Endodermal cell (in vitro differentiated cells): ENCODE data around the gene ZBTB47. TPM values are rescaled to one million over a fixed set of nuclear protein-coding genes. Genes with fewer than 3 reads are reported as not detected.

ENCODE experiments used
- DNase-seq: peaks from one replicate; pipeline ENCODE4 v3.0.0-alpha.2; 2017
- H3K27ac ChIP-seq: 2 replicates; pipeline ENCODE4 v1.5.1; 2013; ENCODE audit warnings: mild to moderate bottlenecking, low read depth, low read length, moderate library complexity
- H3K27me3 ChIP-seq: 2 replicates; pipeline ENCODE4 v1.6.1; 2013; ENCODE audit warnings: mild to moderate bottlenecking, low read length, moderate library complexity; ENCODE audit not compliant: insufficient read depth, control insufficient read depth, poor library complexity, severe bottlenecking
- H3K36me3 ChIP-seq: 2 replicates; pipeline ENCODE4 v1.7.0; 2013; ENCODE audit warnings: mild to moderate bottlenecking, low read length, moderate library complexity; ENCODE audit not compliant: control insufficient read depth, insufficient read depth
- H3K4me1 ChIP-seq: one replicate; pipeline ENCODE4 v1.7.0; 2013; ENCODE audit warnings: low read length; ENCODE audit not compliant: control insufficient read depth, insufficient read depth
- H3K4me3 ChIP-seq: 2 replicates; pipeline ENCODE4 v1.5.1; 2013; ENCODE audit warnings: mild to moderate bottlenecking, low read length, moderate library complexity
- H3K9ac ChIP-seq: 2 replicates; pipeline ENCODE4 v1.6.1; 2013; ENCODE audit warnings: mild to moderate bottlenecking, low read length, moderate library complexity; ENCODE audit not compliant: poor library complexity, severe bottlenecking; ENCODE audit errors: extremely low read depth
- H3K9me3 ChIP-seq: 2 replicates; pipeline ENCODE4 v1.6.1; 2013; ENCODE audit warnings: mild to moderate bottlenecking, low read length, moderate library complexity; ENCODE audit not compliant: control insufficient read depth
- H3K27ac Mint-ChIP-seq: 2 replicates; pipeline ENCODE4 v1.8.0; 2020; ENCODE audit warnings: mixed read lengths
- H3K27me3 Mint-ChIP-seq: 2 replicates; pipeline ENCODE4 v1.8.0; 2021; ENCODE audit warnings: mild to moderate bottlenecking, mixed read lengths; ENCODE audit not compliant: insufficient read depth
- H3K36me3 Mint-ChIP-seq: 2 replicates; pipeline ENCODE4 v1.8.0; 2020; ENCODE audit warnings: low read depth, mixed read lengths
- H3K4me1 Mint-ChIP-seq: 2 replicates; pipeline ENCODE4 v1.8.0; 2020; ENCODE audit warnings: mixed read lengths
- H3K4me3 Mint-ChIP-seq: 2 replicates; pipeline ENCODE4 v1.8.0; 2020; ENCODE audit warnings: mild to moderate bottlenecking, moderate library complexity, mixed read lengths
- H3K9me3 Mint-ChIP-seq: 2 replicates; pipeline ENCODE4 v1.8.0; 2020; ENCODE audit warnings: mild to moderate bottlenecking, mixed read lengths
- CTCF ChIP-seq: fragments of 200-600 bp; sonication (generic); conservative IDR thresholded peaks from 2 replicates; pipeline ENCODE4 v1.5.0; 2021; ENCODE audit warnings: antibody characterized with exemption, mild to moderate bottlenecking
- WGBS, 2 experiments: methylation state at CpG; one replicate each; pipeline versions ENCODE4 v1.1.5 to v1.1.7; 2013; ENCODE audit warnings: missing lambda C conversion rate in 2 of 2, mixed read lengths in 1 of 2; ENCODE audit not compliant: insufficient coverage in 1 of 2, insufficient read length in 1 of 2; 5-methylcytosine and 5-hydroxymethylcytosine counted together
- total RNA-seq, 2 donors: library from RNA; stranded (reverse); fragmentation: NEBNext Ultra II Directional in 1 of 2; extraction: Animal tissue kit (Norgen Biotek cat#: 25700) in 1 of 2; gene quantifications; 2 replicates in 1 of 2; 3 replicates in 1 of 2; pipeline ENCODE4 v1.2.1, GENCODE V29; 2021

Gene ZBTB47
- total RNA-seq, 2 donors from 2014 or later, result 4.6 to 7.2 TPM

GRCh38 chr3:42694366-42694765 lies 40.9 kb downstream of the ZBTB47 start:
- Histone ChIP-seq H3K36me3 (no peaks in the 10 kb centered on the region), H3K27ac (no peak overlapping the region), H3K9ac (no peak overlapping the region), H3K4me1 (no peaks in the 10 kb centered on the region), H3K4me3 (no peak overlapping the region), H3K9me3 (no peaks in the 10 kb centered on the region), H3K27me3 (peaks cover 14% of the 10 kb centered on the region)
- no peak for DNase-seq
- Mint-ChIP-seq H3K27me3 (peaks cover 3% of the 10 kb centered on the region), H3K9me3 (no peaks in the 10 kb centered on the region), H3K27ac (no peak overlapping the region), H3K4me1 (peaks cover 1% of the 10 kb centered on the region), H3K4me3 (no peak overlapping the region), H3K36me3 (no peaks in the 10 kb centered on the region)
- TF ChIP-seq CTCF, result no peak

GRCh38 chr3:42696356-42697288 lies 43.1 kb downstream of the ZBTB47 start:
- Mint-ChIP-seq H3K27me3 (no peaks in the 10 kb centered on the region), H3K4me1 (no peaks in the 10 kb centered on the region), H3K9me3 (no peaks in the 10 kb centered on the region), H3K27ac (no peak overlapping the region), H3K4me3 (no peak overlapping the region), H3K36me3 (no peaks in the 10 kb centered on the region)
- DNase-seq, result no peak
- Histone ChIP-seq H3K4me3 (no peak overlapping the region), H3K9ac (no peak overlapping the region), H3K9me3 (no peaks in the 10 kb centered on the region), H3K36me3 (no peaks in the 10 kb centered on the region), H3K27me3 (peaks cover 14% of the 10 kb centered on the region), H3K27ac (no peak overlapping the region), H3K4me1 (no peaks in the 10 kb centered on the region)
- TF ChIP-seq CTCF, result no peak
- 83 to 84% methylated on average over 10 to 19 of the region's 19 CpGs for WGBS, 2 experiments

GRCh38 chr3:42697289-42698051 lies 44.0 kb downstream of the ZBTB47 start:
- DNase-seq, result no peak
- H3K9ac ChIP-seq, result no peak overlapping the region
- H3K4me3 ChIP-seq, result no peak overlapping the region
- no peak overlapping the region for H3K27ac Mint-ChIP-seq
- 88 to 91% methylated on average over 8 to 18 of the region's 18 CpGs for WGBS, 2 experiments
- H3K4me1 ChIP-seq, result no peaks in the 10 kb centered on the region
- no peaks in the 10 kb centered on the region for H3K9me3 Mint-ChIP-seq
- TF ChIP-seq CTCF, result no peak
- no peaks in the 10 kb centered on the region for H3K36me3 ChIP-seq
- H3K36me3 Mint-ChIP-seq, result no peaks in the 10 kb centered on the region
- H3K27me3 ChIP-seq, result peaks cover 14% of the 10 kb centered on the region
- H3K9me3 ChIP-seq, result no peaks in the 10 kb centered on the region
- H3K4me3 Mint-ChIP-seq, result no peak overlapping the region
- H3K27me3 Mint-ChIP-seq, result no peaks in the 10 kb centered on the region
- H3K27ac ChIP-seq, result no peak overlapping the region
- no peaks in the 10 kb centered on the region for H3K4me1 Mint-ChIP-seq
